Measurements from ENCODE around the gene CAGE1. TPM values are rescaled to one million over a fixed set of nuclear protein-coding genes. Genes with fewer than 3 reads are reported as not detected.
"Not testable (repeated sequence)": the region's sequence is repeated elsewhere in the genome, so short reads cannot be mapped to it uniquely, and the experiment has no call there.

CAGE1 gene
- total and polyA plus RNA-seq, 4 experiments from 2014 or later: 0.05 to 0.33 (median 0.17) TPM; not detected in 1

DNA sequence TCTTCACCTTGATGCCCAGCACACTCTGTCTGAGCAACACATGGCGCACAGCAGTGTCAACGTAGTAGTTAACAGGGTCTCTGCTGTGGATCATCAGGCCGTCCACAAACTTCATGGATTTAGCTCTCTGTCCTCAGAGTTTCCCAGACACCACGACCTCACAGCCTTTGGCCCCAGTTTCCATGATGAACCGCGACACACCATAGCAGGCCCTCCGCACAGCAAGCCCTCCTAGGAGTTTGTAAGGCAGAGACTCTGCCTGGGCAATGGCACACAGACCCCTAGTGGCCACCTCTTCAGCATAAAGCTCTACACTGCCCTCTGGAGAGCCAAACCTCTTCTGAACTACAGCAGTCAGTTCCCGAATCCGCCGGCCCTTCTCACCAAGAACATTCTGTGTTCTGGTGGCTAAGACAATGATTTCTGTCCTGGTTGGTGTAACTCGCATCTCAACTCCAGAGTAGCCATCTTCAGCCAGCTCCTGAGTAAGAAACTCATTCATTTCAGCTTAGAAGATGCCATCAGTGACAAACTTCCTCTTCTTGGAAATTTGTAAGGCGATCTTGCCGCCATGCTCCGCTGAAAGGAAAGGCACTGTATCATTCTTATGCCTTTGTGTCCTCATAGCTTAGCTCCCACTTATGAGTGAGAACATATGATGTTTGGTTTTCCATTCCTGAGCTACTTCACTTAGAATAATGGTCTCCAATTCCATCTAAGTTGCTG, 50.4 kb downstream of the CAGE1 start:
- intact Hi-C loops (cut with micrococcal nuclease); H3K36me3 ChIP-seq (ENCODE audit: insufficient read depth, low read length); H3K4me1 Mint-ChIP-seq; H3K9me3 ChIP-seq (ENCODE audit: control insufficient read depth in 1 of 2, low read length in 2 of 2); H3K4me3 Mint-ChIP-seq; POLR2A ChIA-PET (ENCODE audit: partially characterized antibody); H3K27me3 ChIP-seq (ENCODE audit: insufficient read depth, low read length); H3K27ac Mint-ChIP-seq; H3K27ac ChIP-seq (ENCODE audit: low read depth, low read length); CTCF ChIA-PET (ENCODE audit: partially characterized antibody); H3K4me3 ChIP-seq (ENCODE audit: low read length in 2 of 2); H3K36me3 Mint-ChIP-seq; H3K4me1 ChIP-seq (ENCODE audit: insufficient read depth, low read length); H3K9me3 Mint-ChIP-seq: not testable (repeated sequence)
- peak in 1 of 5 donors; percentile 5 for DNase-seq
- H3K27me3 Mint-ChIP-seq: peaks cover 7 to 23% of the 10 kb centered on the region in 2 donors

- no peaks in the 10 kb centered on the region for H3K36me3 ChIP-seq (ENCODE audit: insufficient read depth, low read length)
- POLR2A ChIA-PET (ENCODE audit: partially characterized antibody): no interaction called here
- no peak overlapping the region for H3K4me3 ChIP-seq (ENCODE audit: low read length in 2 of 2)
- CTCF ChIA-PET (ENCODE audit: partially characterized antibody): no interaction called here
- Mint-ChIP-seq H3K4me3 (no peak overlapping the region), H3K36me3 (no peaks in the 10 kb centered on the region), H3K27ac (no peak overlapping the region), H3K4me1 (no peaks in the 10 kb centered on the region), H3K9me3 (no peaks in the 10 kb centered on the region), H3K27me3 (peaks cover 2 to 15% of the 10 kb centered on the region in 2 donors)
- no peaks in the 10 kb centered on the region for H3K4me1 ChIP-seq (ENCODE audit: insufficient read depth, low read length)
- H3K27me3 ChIP-seq (ENCODE audit: insufficient read depth, low read length): no peaks in the 10 kb centered on the region
- H3K27ac ChIP-seq (ENCODE audit: low read depth, low read length): no peak overlapping the region
- no peak for DNase-seq
- intact Hi-C loops (cut with micrococcal nuclease): no loop called here
- no peaks in the 10 kb centered on the region for H3K9me3 ChIP-seq (ENCODE audit: control insufficient read depth in 1 of 2, low read length in 2 of 2)
These were observed 51.5 kb downstream of the CAGE1 start for GRCh38 chr6:7338031-7338430.

GRCh38 chr6:7335519-7335918, 54.0 kb downstream of the CAGE1 start:
- POLR2A ChIA-PET (ENCODE audit: partially characterized antibody): no interaction called here
- Histone ChIP-seq H3K4me3 (ENCODE audit: low read length in 2 of 2) (no peak overlapping the region), H3K4me1 (ENCODE audit: insufficient read depth, low read length) (no peaks in the 10 kb centered on the region), H3K27ac (ENCODE audit: low read depth, low read length) (no peak overlapping the region), H3K9me3 (ENCODE audit: control insufficient read depth in 1 of 2, low read length in 2 of 2) (no peaks in the 10 kb centered on the region), H3K36me3 (ENCODE audit: insufficient read depth, low read length) (no peaks in the 10 kb centered on the region), H3K27me3 (ENCODE audit: insufficient read depth, low read length) (no peaks in the 10 kb centered on the region)
- Mint-ChIP-seq H3K27me3 (peaks cover 2 to 10% of the 10 kb centered on the region in 2 donors), H3K27ac (peak overlapping the region in 1 of 7 donors; percentile 17), H3K4me1 (no peaks in the 10 kb centered on the region), H3K9me3 (no peaks in the 10 kb centered on the region), H3K36me3 (no peaks in the 10 kb centered on the region), H3K4me3 (no peak overlapping the region)
- CTCF ChIA-PET (ENCODE audit: partially characterized antibody): interaction anchor here (1.7 kb wide), 1 partner anchor 9 kb away, joined by 4 read pairs; no protein-coding TSS in a partner anchor
- no peak for DNase-seq
- intact Hi-C loops (cut with micrococcal nuclease): no loop called here

- no peak overlapping the region for H3K27ac Mint-ChIP-seq
- DNase-seq: no peak
- H3K4me3 Mint-ChIP-seq: no peak overlapping the region
- no peaks in the 10 kb centered on the region for H3K9me3 ChIP-seq (ENCODE audit: control insufficient read depth in 1 of 2, low read length in 2 of 2)
- no peaks in the 10 kb centered on the region for H3K4me1 ChIP-seq (ENCODE audit: insufficient read depth, low read length)
- H3K9me3 Mint-ChIP-seq: no peaks in the 10 kb centered on the region
- ChIA-PET CTCF (ENCODE audit: partially characterized antibody) (no interaction called here), POLR2A (ENCODE audit: partially characterized antibody) (no interaction called here)
- intact Hi-C loops (cut with micrococcal nuclease): no loop called here
- no peaks in the 10 kb centered on the region for H3K4me1 Mint-ChIP-seq
- H3K36me3 ChIP-seq (ENCODE audit: insufficient read depth, low read length): no peaks in the 10 kb centered on the region
- no peaks in the 10 kb centered on the region for H3K36me3 Mint-ChIP-seq
- H3K4me3 ChIP-seq (ENCODE audit: low read length in 2 of 2): no peak overlapping the region
- peaks cover 2 to 5% of the 10 kb centered on the region in 2 donors for H3K27me3 Mint-ChIP-seq
- no peak overlapping the region for H3K27ac ChIP-seq (ENCODE audit: low read depth, low read length)
- H3K27me3 ChIP-seq (ENCODE audit: insufficient read depth, low read length): no peaks in the 10 kb centered on the region
These were observed 54.9 kb downstream of the CAGE1 start for GRCh38 chr6:7334685-7335084.

- no peaks in the 10 kb centered on the region for H3K4me1 Mint-ChIP-seq
- no peaks in the 10 kb centered on the region for H3K36me3 Mint-ChIP-seq
- H3K27ac Mint-ChIP-seq: no peak overlapping the region
- Histone ChIP-seq H3K4me1 (ENCODE audit: insufficient read depth, low read length) (no peaks in the 10 kb centered on the region), H3K36me3 (ENCODE audit: insufficient read depth, low read length) (no peaks in the 10 kb centered on the region), H3K9me3 (ENCODE audit: control insufficient read depth in 1 of 2, low read length in 2 of 2) (no peaks in the 10 kb centered on the region), H3K27ac (ENCODE audit: low read depth, low read length) (no peak overlapping the region), H3K4me3 (ENCODE audit: low read length in 2 of 2) (no peak overlapping the region), H3K27me3 (ENCODE audit: insufficient read depth, low read length) (no peaks in the 10 kb centered on the region)
- ChIA-PET POLR2A (ENCODE audit: partially characterized antibody) (no interaction called here), CTCF (ENCODE audit: partially characterized antibody) (no interaction called here)
- H3K27me3 Mint-ChIP-seq: peaks cover 4 to 9% of the 10 kb centered on the region in 2 donors
- H3K9me3 Mint-ChIP-seq: no peaks in the 10 kb centered on the region
- intact Hi-C loops (cut with micrococcal nuclease): no loop called here
- DNase-seq: no peak
- no peak overlapping the region for H3K4me3 Mint-ChIP-seq
These were observed 57.3 kb downstream of the CAGE1 start for GRCh38 chr6:7332090-7332745.

GRCh38 chr6:7331452-7331851, 58.1 kb downstream of the CAGE1 start:
- no peak for DNase-seq
- CTCF ChIA-PET (ENCODE audit: partially characterized antibody): no interaction called here
- Histone ChIP-seq H3K4me3 (ENCODE audit: low read length in 2 of 2) (no peak overlapping the region), H3K4me1 (ENCODE audit: insufficient read depth, low read length) (no peaks in the 10 kb centered on the region), H3K9me3 (ENCODE audit: control insufficient read depth in 1 of 2, low read length in 2 of 2) (no peaks in the 10 kb centered on the region), H3K27me3 (ENCODE audit: insufficient read depth, low read length) (no peaks in the 10 kb centered on the region), H3K27ac (ENCODE audit: low read depth, low read length) (no peak overlapping the region), H3K36me3 (ENCODE audit: insufficient read depth, low read length) (no peaks in the 10 kb centered on the region)
- Mint-ChIP-seq H3K27me3 (peaks cover 4 to 9% of the 10 kb centered on the region in 2 donors), H3K9me3 (no peaks in the 10 kb centered on the region), H3K36me3 (no peaks in the 10 kb centered on the region), H3K27ac (no peak overlapping the region), H3K4me3 (no peak overlapping the region), H3K4me1 (no peaks in the 10 kb centered on the region)
- intact Hi-C loops (cut with micrococcal nuclease): no loop called here
- POLR2A ChIA-PET (ENCODE audit: partially characterized antibody): no interaction called here

DNA sequence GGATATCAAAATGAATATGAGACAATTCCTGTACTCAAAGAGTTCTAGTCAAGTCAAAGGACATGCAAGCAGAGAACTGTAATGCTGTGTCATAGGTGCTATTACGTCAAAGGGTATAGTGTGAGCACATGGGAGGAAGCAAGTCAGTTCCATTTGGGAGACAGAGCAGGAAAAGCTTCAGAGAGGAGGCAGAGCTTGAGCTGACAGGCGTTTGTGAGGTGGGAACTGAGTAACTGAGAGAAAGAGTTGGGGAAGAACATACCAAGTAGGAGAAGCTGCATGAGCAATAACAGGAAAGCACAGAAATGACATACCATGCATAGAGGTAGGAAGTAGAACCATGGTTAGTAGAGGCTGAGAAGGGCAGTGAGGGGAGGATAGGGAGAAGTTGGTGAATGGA, 61.3 kb downstream of the CAGE1 start:
- no peaks in the 10 kb centered on the region for H3K36me3 Mint-ChIP-seq
- no peak overlapping the region for H3K4me3 Mint-ChIP-seq
- peaks cover 17 to 18% of the 10 kb centered on the region in 2 donors for H3K27me3 Mint-ChIP-seq
- POLR2A ChIA-PET (ENCODE audit: partially characterized antibody): interaction anchor here (0.6 kb wide), 1 partner anchor 528 kb away, joined by 3 read pairs; no protein-coding TSS in a partner anchor
- Histone ChIP-seq H3K4me3 (ENCODE audit: low read length in 2 of 2) (no peak overlapping the region), H3K9me3 (ENCODE audit: control insufficient read depth in 1 of 2, low read length in 2 of 2) (no peaks in the 10 kb centered on the region), H3K4me1 (ENCODE audit: insufficient read depth, low read length) (no peaks in the 10 kb centered on the region), H3K27ac (ENCODE audit: low read depth, low read length) (no peak overlapping the region), H3K36me3 (ENCODE audit: insufficient read depth, low read length) (no peaks in the 10 kb centered on the region), H3K27me3 (ENCODE audit: insufficient read depth, low read length) (peaks cover 5% of the 10 kb centered on the region)
- no peak overlapping the region for H3K27ac Mint-ChIP-seq
- no peak for DNase-seq
- CTCF ChIA-PET (ENCODE audit: partially characterized antibody): interaction anchor here (1.4 kb wide), 1 partner anchor 287 kb away, joined by 3 read pairs; no protein-coding TSS in a partner anchor
- H3K4me1 Mint-ChIP-seq: peaks cover 0 to 5% (median 0%) of the 10 kb centered on the region in 4 donors
- H3K9me3 Mint-ChIP-seq: peaks cover 0 to 4% (median 0%) of the 10 kb centered on the region in 8 donors
- intact Hi-C loops (cut with micrococcal nuclease): no loop called here

Data from CD4-positive, alpha-beta memory T cell (primary cell).